PC-9 (cell line): ENCODE data around the gene URB1. TPM values are rescaled to one million over a fixed set of nuclear protein-coding genes. Genes with fewer than 3 reads are reported as not detected.

ENCODE experiments used
- BruUV-seq: library from RNA; stranded (reverse); fragments of 400-500 nt; replicated peaks from 2 replicates; lab custom pipeline; 2021; lab: Mats Ljungman, UMichigan
- CTCF ChIA-PET: fragments of 300-600 bp; sonication (Branson Sonifier 250); formaldehyde crosslinking; loops from one replicate; lab custom pipeline; 2022; ENCODE audit warnings: antibody characterized with exemption; lab: Charles Lee
- POLR2A ChIA-PET: fragments of 300-600 bp; sonication (Branson Sonifier 250); formaldehyde crosslinking; loops from one replicate; lab custom pipeline; 2022; ENCODE audit warnings: antibody characterized with exemption; ENCODE audit not compliant: unreplicated experiment; lab: Charles Lee
- DNase-seq, 2 experiments: peaks; one replicate each; pipeline versions ENCODE4 v3.0.0 to v3.0.0-alpha.2; 2015 to 2022; ENCODE audit warnings: mixed read lengths in 1 of 2
- H2AFZ ChIP-seq: fragments of 200-600 bp; sonication (generic); 2 replicates; pipeline ENCODE4 v1.8.1; 2017; ENCODE audit warnings: antibody characterized with exemption
- H3F3A ChIP-seq: fragments of 200-600 bp; sonication (generic); 2 replicates; pipeline ENCODE4 v1.8.1; 2017; ENCODE audit warnings: antibody characterized with exemption, mild to moderate bottlenecking, low read depth; ENCODE audit not compliant: insufficient read depth
- H3K27ac ChIP-seq: fragments of 200-600 bp; sonication (generic); 2 replicates; pipeline ENCODE4 v1.6.1; 2016; ENCODE audit warnings: mixed run types
- H3K27me3 ChIP-seq: fragments of 200-600 bp; sonication (generic); 2 replicates; pipeline ENCODE4 v1.6.1; 2016; ENCODE audit warnings: low read depth, mixed run types; ENCODE audit not compliant: insufficient read depth
- H3K36me3 ChIP-seq: fragments of 200-600 bp; sonication (generic); 2 replicates; pipeline ENCODE4 v1.6.1; 2016; ENCODE audit warnings: low read depth, mixed run types
- H3K4me1 ChIP-seq: fragments of 200-600 bp; sonication (generic); replicated peaks from 2 replicates; pipeline ENCODE4 v1.6.1; 2016; ENCODE audit warnings: mixed run types; ENCODE audit not compliant: insufficient read depth
- H3K4me2 ChIP-seq: fragments of 200-600 bp; sonication (generic); 2 replicates; pipeline ENCODE4 v1.6.1; 2017; ENCODE audit warnings: mixed run types
- H3K4me3 ChIP-seq: fragments of 200-600 bp; sonication (generic); 2 replicates; pipeline ENCODE4 v1.6.1; 2016; ENCODE audit warnings: mixed run types
- H3K79me2 ChIP-seq: fragments of 200-600 bp; sonication (generic); 2 replicates; pipeline ENCODE4 v1.6.1; 2017; ENCODE audit warnings: low read depth, mixed run types
- H3K9me2 ChIP-seq: fragments of 200-600 bp; sonication (generic); 2 replicates; pipeline ENCODE4 v1.8.1; 2017; ENCODE audit warnings: mild to moderate bottlenecking; ENCODE audit not compliant: insufficient read depth
- H3K9me3 ChIP-seq: fragments of 200-600 bp; sonication (generic); 2 replicates; pipeline ENCODE4 v1.8.1; 2016; ENCODE audit warnings: low read depth; ENCODE audit not compliant: insufficient read depth
- H4K20me1 ChIP-seq: fragments of 200-600 bp; sonication (generic); 2 replicates; pipeline ENCODE4 v1.8.1; 2017; ENCODE audit not compliant: insufficient read depth
- CTCF ChIP-seq: fragments of 200-600 bp; sonication (generic); conservative IDR thresholded peaks from 2 replicates; pipeline ENCODE4 v1.6.1; 2017; ENCODE audit warnings: mixed run types, antibody characterized with exemption, mild to moderate bottlenecking, moderate library complexity
- EZH2 ChIP-seq: fragments of 200-600 bp; sonication (generic); IDR thresholded peaks from 2 replicates; pipeline ENCODE4 v1.8.0; 2017; ENCODE audit warnings: antibody characterized with exemption, low read depth
- intact Hi-C: fragments of 100-400 bp; cut with micrococcal nuclease; formaldehyde crosslinking; loops from one replicate; pipeline ENCODE4 v1.10.0; 2022; ENCODE audit not compliant: unreplicated experiment
- total RNA-seq: library from RNA; stranded (reverse); gene quantifications from 2 replicates; pipeline ENCODE4 v1.2.3, GENCODE V29; 2021

Gene URB1
- total RNA-seq, 1 experiment from 2014 or later: 11.0 TPM

- intact Hi-C loops: no loop called here
- H3K27ac ChIP-seq: no peak overlapping the region
These were observed 33.0 kb downstream of the URB1 start for GRCh38 chr21:32359719-32360260.

DNA sequence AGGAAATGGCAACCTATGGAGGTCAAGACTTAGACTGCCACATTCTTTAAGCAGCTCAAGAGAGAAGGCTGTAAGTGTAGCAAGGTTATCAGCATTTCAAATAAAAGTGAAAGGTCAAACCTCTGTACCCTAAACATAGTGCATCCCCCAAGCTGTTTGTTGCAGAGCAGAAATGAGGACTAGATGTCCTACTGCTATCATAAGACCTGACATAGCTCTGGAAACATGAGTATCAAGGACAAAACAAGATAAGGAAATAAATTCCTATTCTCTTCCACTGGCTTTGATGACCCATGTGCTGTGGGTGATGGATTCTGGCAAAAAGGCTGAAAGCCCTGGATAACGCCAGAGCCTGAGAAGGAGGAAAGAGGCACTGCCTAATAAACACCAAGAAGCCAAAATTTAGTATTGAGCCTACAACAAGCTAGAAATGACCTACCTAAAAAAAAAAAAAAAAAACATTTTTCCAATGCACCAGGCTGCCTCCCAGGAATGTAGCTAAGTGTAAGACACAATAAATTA is 35.9 kb downstream of the URB1 start:
- no peaks in the 10 kb centered on the region for H3K9me2 ChIP-seq
- no peaks in the 10 kb centered on the region for H3K4me1 ChIP-seq
- TF ChIP-seq EZH2 (no peak), CTCF (no peak)
- intact Hi-C loops: no loop called here
- no peaks in the 10 kb centered on the region for H3F3A ChIP-seq
- H3K27ac ChIP-seq: no peak overlapping the region
- no peak for DNase-seq
- H3K9me3 ChIP-seq: no peaks in the 10 kb centered on the region
- no peaks in the 10 kb centered on the region for H3K79me2 ChIP-seq
- H2AFZ ChIP-seq: no peak overlapping the region
- no TSS peak for BruUV-seq
- CTCF ChIA-PET: no interaction called here
- POLR2A ChIA-PET: interaction anchor here (0.6 kb wide), 1 partner anchor 374 kb away, joined by 12 read pairs; no protein-coding TSS in a partner anchor
- H3K36me3 ChIP-seq: 0 out of 2 replicates have a peak, but pooled peaks cover 3% of the 10 kb centered on the region
- H3K4me2 ChIP-seq: no peak overlapping the region
- no peak overlapping the region for H3K4me3 ChIP-seq
- no peaks in the 10 kb centered on the region for H3K27me3 ChIP-seq
- no peaks in the 10 kb centered on the region for H4K20me1 ChIP-seq

More at GRCh38 chr21:32359719-32360260, 33.0 kb downstream of the URB1 start:
- H3K9me2 ChIP-seq: no peaks in the 10 kb centered on the region
- ChIA-PET POLR2A (no interaction called here), CTCF (no interaction called here)
- DNase-seq: no peak
- no peaks in the 10 kb centered on the region for H3K4me1 ChIP-seq
- H3K27me3 ChIP-seq: no peaks in the 10 kb centered on the region
- no peaks in the 10 kb centered on the region for H4K20me1 ChIP-seq
- H3K9me3 ChIP-seq: no peaks in the 10 kb centered on the region
- H3F3A ChIP-seq: no peaks in the 10 kb centered on the region
- H3K4me2 ChIP-seq: no peak overlapping the region
- no peaks in the 10 kb centered on the region for H3K79me2 ChIP-seq
- no TSS peak for BruUV-seq
- TF ChIP-seq EZH2 (no peak), CTCF (peak; percentile 23; the same call in 1 of the 2 replicates)
- H2AFZ ChIP-seq: no peak overlapping the region
- H3K36me3 ChIP-seq: 0 out of 2 replicates have a peak, but pooled peaks cover 3% of the 10 kb centered on the region
- H3K4me3 ChIP-seq: no peak overlapping the region

DNA sequence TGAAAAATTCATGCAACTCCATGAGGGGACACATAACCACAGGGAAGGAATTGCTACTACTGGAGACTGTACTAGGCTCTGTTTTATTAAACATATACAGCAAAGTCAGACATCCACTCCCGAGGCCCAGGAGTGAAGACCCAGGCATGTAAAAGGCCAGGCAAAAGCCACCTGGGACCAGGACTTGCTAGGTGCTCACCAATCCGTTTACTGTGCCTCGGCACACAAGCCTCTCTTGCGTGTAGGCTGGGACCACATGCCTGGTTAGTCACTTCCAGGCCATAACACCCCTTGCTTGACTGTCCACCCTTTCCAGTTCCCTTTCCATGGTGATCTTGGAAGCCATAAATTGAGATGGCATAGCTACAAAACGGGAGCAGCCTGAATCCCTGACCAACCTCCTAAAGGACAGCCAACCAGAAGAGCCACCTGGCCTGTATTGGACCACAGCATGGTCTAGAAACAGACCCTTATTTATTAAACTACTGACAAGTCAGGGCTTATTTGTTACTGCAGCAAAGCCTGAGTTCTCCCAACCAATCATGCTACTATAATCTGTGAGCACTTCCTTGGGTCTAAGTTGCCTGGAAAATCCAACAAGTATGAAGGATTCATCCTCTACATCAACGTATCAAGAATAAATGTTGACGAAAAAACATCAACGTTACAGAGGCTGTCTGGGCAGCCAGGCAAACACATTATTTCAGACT is 39.7 kb downstream of the URB1 start:
- H3K4me2 ChIP-seq: no peak overlapping the region
- peaks cover 22% of the 10 kb centered on the region for H3F3A ChIP-seq
- no peaks in the 10 kb centered on the region for H3K9me3 ChIP-seq
- no peak overlapping the region for H2AFZ ChIP-seq
- no peak for TF ChIP-seq EZH2
- intact Hi-C loops: no loop called here
- no peak overlapping the region for H3K4me3 ChIP-seq
- no peak overlapping the region for H3K27ac ChIP-seq
- POLR2A ChIA-PET: no interaction called here
- no peaks in the 10 kb centered on the region for H3K9me2 ChIP-seq
- no peak for DNase-seq
- H3K36me3 ChIP-seq: 0 out of 2 replicates have a peak, but pooled peaks cover 3% of the 10 kb centered on the region
- CTCF ChIA-PET: interaction anchor here (0.7 kb wide), 1 partner anchor 248 kb away, joined by 6 read pairs; no protein-coding TSS in a partner anchor
- H3K4me1 ChIP-seq: peaks cover 16% of the 10 kb centered on the region
- H3K27me3 ChIP-seq: no peaks in the 10 kb centered on the region
- no peaks in the 10 kb centered on the region for H4K20me1 ChIP-seq
- BruUV-seq: no TSS peak
- H3K79me2 ChIP-seq: no peaks in the 10 kb centered on the region
